PFSK-1 (cell line): Measurements from ENCODE around the gene SHPK.
A peak's percentile ranks its signal among the peaks of the same experiment; 100 is the strongest.

Experiments
- FOXP2 ChIP-seq: optimal IDR thresholded peaks from 2 replicates; pipeline ENCODE3; 2011; ENCODE audit warnings: borderline replicate concordance, control low read depth, inconsistent platforms; ENCODE audit not compliant: insufficient read depth; ENCODE audit errors: extremely low read length, extremely low read depth
- POLR2AphosphoS5 ChIP-seq: IDR thresholded peaks from 2 replicates; pipeline ENCODE4 v1.6.1; 2012; ENCODE audit warnings: low read depth, mild to moderate bottlenecking, control low read depth, low read length, moderate library complexity
- SIN3A ChIP-seq: IDR thresholded peaks from 2 replicates; pipeline ENCODE4 v1.6.1; 2012; ENCODE audit warnings: mild to moderate bottlenecking, low read length, moderate library complexity, borderline replicate concordance; ENCODE audit not compliant: insufficient read depth
- TAF1 ChIP-seq: IDR thresholded peaks from 2 replicates; pipeline ENCODE4 v1.6.1; 2012; ENCODE audit warnings: low read length, control low read depth, borderline replicate concordance; ENCODE audit not compliant: insufficient read depth
- TF ChIP-seq, protein P1 (sequence below), 2 experiments: IDR thresholded peaks; 2 replicates each; pipeline versions ENCODE4 v1.6.1 to v1.8.0; 2011 to 2012; ENCODE audit warnings: low read depth in 2 of 2, low read length in 2 of 2, control low read depth in 1 of 2, inconsistent platforms in 1 of 2, mild to moderate bottlenecking in 1 of 2, moderate library complexity in 1 of 2; ENCODE audit not compliant: insufficient read depth in 1 of 2

The SHPK gene

GRCh38 chr17:3668279-3669084 is 32.4 kb upstream of the SHPK start, which contains the start of the genes EMC6 and TAX1BP3:
Gene EMC6, plus strand, starts transcription at chr17:3668812. Its CDS starts 335 bp downstream, at chr17:3669147.
Gene TAX1BP3, minus strand, starts transcription at chr17:3668578. Its CDS starts 52 bp downstream, at chr17:3668526.
- TF ChIP-seq, protein P1, sequence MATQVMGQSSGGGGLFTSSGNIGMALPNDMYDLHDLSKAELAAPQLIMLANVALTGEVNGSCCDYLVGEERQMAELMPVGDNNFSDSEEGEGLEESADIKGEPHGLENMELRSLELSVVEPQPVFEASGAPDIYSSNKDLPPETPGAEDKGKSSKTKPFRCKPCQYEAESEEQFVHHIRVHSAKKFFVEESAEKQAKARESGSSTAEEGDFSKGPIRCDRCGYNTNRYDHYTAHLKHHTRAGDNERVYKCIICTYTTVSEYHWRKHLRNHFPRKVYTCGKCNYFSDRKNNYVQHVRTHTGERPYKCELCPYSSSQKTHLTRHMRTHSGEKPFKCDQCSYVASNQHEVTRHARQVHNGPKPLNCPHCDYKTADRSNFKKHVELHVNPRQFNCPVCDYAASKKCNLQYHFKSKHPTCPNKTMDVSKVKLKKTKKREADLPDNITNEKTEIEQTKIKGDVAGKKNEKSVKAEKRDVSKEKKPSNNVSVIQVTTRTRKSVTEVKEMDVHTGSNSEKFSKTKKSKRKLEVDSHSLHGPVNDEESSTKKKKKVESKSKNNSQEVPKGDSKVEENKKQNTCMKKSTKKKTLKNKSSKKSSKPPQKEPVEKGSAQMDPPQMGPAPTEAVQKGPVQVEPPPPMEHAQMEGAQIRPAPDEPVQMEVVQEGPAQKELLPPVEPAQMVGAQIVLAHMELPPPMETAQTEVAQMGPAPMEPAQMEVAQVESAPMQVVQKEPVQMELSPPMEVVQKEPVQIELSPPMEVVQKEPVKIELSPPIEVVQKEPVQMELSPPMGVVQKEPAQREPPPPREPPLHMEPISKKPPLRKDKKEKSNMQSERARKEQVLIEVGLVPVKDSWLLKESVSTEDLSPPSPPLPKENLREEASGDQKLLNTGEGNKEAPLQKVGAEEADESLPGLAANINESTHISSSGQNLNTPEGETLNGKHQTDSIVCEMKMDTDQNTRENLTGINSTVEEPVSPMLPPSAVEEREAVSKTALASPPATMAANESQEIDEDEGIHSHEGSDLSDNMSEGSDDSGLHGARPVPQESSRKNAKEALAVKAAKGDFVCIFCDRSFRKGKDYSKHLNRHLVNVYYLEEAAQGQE (IDR thresholded peaks at IDR 0.05; ENCODE audit: insufficient read depth in 1 of 2, low read depth in 2 of 2, low read length in 2 of 2): peak; percentile 39 to 60; a peak in 2 of 4 replicates
- TF ChIP-seq FOXP2: peak; percentile 62
- peak; percentile 91 for TF ChIP-seq POLR2AphosphoS5
- no peak for TF ChIP-seq SIN3A
- peak; percentile 99 for TF ChIP-seq TAF1

DNA sequence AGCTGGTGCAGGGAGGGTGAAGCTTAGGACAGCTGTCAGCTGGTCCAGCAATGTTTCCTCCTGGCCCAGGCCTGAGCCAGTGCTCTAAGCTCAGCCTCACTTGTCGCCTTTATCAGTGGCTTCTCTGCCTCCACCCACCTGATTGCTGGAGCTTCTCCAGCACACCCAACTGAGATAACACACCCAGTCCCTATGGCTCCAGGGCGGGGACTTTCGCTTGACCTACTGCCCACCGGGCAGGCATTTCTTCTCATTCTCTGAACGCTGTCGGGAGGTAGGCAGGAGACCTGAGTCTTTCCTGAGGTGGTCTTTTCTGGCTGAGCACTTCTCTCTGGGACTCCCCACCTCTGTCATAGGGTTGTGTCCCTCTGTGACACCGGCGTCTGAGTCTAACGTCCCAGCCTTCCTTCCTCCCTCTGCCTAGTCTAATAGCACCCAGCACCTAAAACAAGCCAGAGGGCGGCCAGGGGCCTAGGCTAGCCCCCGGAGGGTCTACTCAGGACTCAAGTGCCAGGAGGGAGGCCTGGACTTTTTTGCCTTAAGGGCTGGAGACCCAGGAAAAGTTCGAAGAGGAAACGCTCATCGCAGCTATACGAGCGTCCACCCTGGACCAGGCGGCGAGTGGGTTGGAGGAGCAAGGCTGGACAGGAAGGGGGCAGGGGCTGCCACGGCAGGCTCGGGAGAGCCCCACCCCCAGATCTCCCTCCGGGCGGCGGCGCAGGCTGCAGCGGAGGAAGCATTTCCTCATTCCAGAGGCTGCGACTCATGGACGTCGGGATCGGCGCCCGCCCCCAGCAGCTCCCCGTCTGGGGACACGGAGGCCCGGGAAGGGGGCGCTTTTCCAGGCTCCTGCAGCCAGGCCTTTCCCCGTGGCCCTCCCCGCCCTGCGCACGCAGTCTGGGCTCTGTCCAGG is 31.6 kb upstream of the SHPK start:
- TF ChIP-seq FOXP2 (no peak), POLR2AphosphoS5 (peak; percentile 73), SIN3A (peak; percentile 64; the same call in 1 of the 2 replicates)
- TF ChIP-seq, protein P1 (IDR thresholded peaks at IDR 0.05; ENCODE audit: insufficient read depth in 1 of 2, low read depth in 2 of 2, low read length in 2 of 2): peak in 1 of 2 experiments; percentile 10; a peak in 1 of 4 replicates

- TF ChIP-seq SIN3A: no peak
- TF ChIP-seq POLR2AphosphoS5: no peak
- no peak for TF ChIP-seq FOXP2
- TF ChIP-seq, protein P1 (IDR thresholded peaks at IDR 0.05; ENCODE audit: insufficient read depth in 1 of 2, low read depth in 2 of 2, low read length in 2 of 2): no peak
- no peak for TF ChIP-seq TAF1
Measured at GRCh38 chr17:3666516-3666915, 30.5 kb upstream of the SHPK start.

GRCh38 chr17:3665834-3666233 is 29.8 kb upstream of the SHPK start:
- no peak for TF ChIP-seq FOXP2
- TF ChIP-seq, protein P1 (IDR thresholded peaks at IDR 0.05; ENCODE audit: insufficient read depth in 1 of 2, low read depth in 2 of 2, low read length in 2 of 2): no peak
